H1 (cell line): ENCODE measurements around the gene RAB40B. TPM values are rescaled to one million over a fixed set of nuclear protein-coding genes. Genes with fewer than 3 reads are reported as not detected.

Source experiments
- SIN3A ChIP-seq, 2 experiments: IDR thresholded peaks in 1 of 2; conservative IDR thresholded peaks in 1 of 2; 2 replicates each; pipeline ENCODE4 v1.6.1; 2011 to 2012; ENCODE audit warnings: low read length in 2 of 2, improper control_type of control experiment in 1 of 2, low read depth in 1 of 2, mild to moderate bottlenecking in 1 of 2
- ZNF274 ChIP-seq: IDR thresholded peaks from 2 replicates; pipeline ENCODE4 v1.7.0; 2012; ENCODE audit warnings: low read length, borderline replicate concordance; ENCODE audit errors: extremely low read depth
- polyA plus RNA-seq, 7 experiments: library from polyadenylated mRNA; depleted of rRNA in 3 of 7; stranded (reverse) in 5 of 7; unstranded in 2 of 7; fragments of >200 nt in 5 of 7; fragments of 200-250 nt in 2 of 7; gene quantifications; 1 replicate in 5 of 7; 2 replicates in 1 of 7; 4 replicates in 1 of 7; pipeline versions ENCODE4 v1.2.1 to v1.2.3, GENCODE V29; 2011 to 2013; ENCODE audit warnings: missing spikeins in 2 of 7, mixed read lengths in 2 of 7
- total RNA-seq: library from RNA; stranded (reverse); fragmentation: NEBNext Ultra II Directional; extraction: Animal tissue kit (Norgen Biotek cat#: 25700); gene quantifications from 2 replicates; pipeline ENCODE4 v1.2.1, GENCODE V29; 2021

RAB40B gene
- total and polyA plus RNA-seq, 2 of the 8 experiments (the other 6 are each of a cell fraction or from before 2014, with no cell fraction given), result 3.1 to 4.6 TPM

GRCh38 chr17:82698065-82698973 lies at the start of gene RAB40B (continued):
- TF ChIP-seq SIN3A (conservative IDR thresholded peaks at IDR 0.05 in 1 of 2, IDR thresholded peaks at IDR 0.05 in 1 of 2; ENCODE audit: low read depth in 1 of 2, low read length in 2 of 2) (no peak), ZNF274 (no peak)
